Measurements from ENCODE around the gene HOXD12.

The HOXD12 gene

GRCh38 chr2:176080540-176081375, 18.8 kb upstream of the HOXD12 start:
- Histone ChIP-seq H3K27me3 (ENCODE audit: control insufficient read depth in 5 of 5, insufficient read depth in 4 of 5, low read length in 5 of 5) (peaks cover 80 to 90% (median 88%) of the 10 kb centered on the region in 5 donors), H3K9me3 (ENCODE audit: control insufficient read depth in 5 of 5, low read length in 5 of 5) (peaks cover 0 to 9% (median 5%) of the 10 kb centered on the region in 5 donors), H3K9ac (ENCODE audit: low read length in 5 of 5) (no peak overlapping the region), H3K27ac (ENCODE audit: low read depth, low read length) (no peak overlapping the region), H3K4me1 (ENCODE audit: control insufficient read depth in 5 of 5, insufficient read depth in 5 of 5, low read length in 5 of 5) (peaks cover 0 to 41% (median 26%) of the 10 kb centered on the region in 5 donors), H3K36me3 (ENCODE audit: control insufficient read depth in 5 of 5, insufficient read depth in 5 of 5, low read length in 5 of 5) (no peaks in the 10 kb centered on the region), H3K4me3 (ENCODE audit: low read depth in 1 of 5, low read length in 5 of 5) (peak overlapping the region in 3 of 5 donors; percentile 17 to 56 (median 55))

- H3K27me3 ChIP-seq (ENCODE audit: control insufficient read depth in 5 of 5, insufficient read depth in 4 of 5, low read length in 5 of 5), result peaks cover 81 to 91% (median 88%) of the 10 kb centered on the region in 5 donors
- H3K27ac ChIP-seq (ENCODE audit: low read depth, low read length), result no peak overlapping the region
- peaks cover 0 to 9% (median 5%) of the 10 kb centered on the region in 5 donors for H3K9me3 ChIP-seq (ENCODE audit: control insufficient read depth in 5 of 5, low read length in 5 of 5)
- peaks cover 0 to 48% (median 32%) of the 10 kb centered on the region in 5 donors for H3K4me1 ChIP-seq (ENCODE audit: control insufficient read depth in 5 of 5, insufficient read depth in 5 of 5, low read length in 5 of 5)
- no peak overlapping the region for H3K9ac ChIP-seq (ENCODE audit: low read length in 5 of 5)
- H3K4me3 ChIP-seq (ENCODE audit: low read depth in 1 of 5, low read length in 5 of 5), result no peak overlapping the region
- no peaks in the 10 kb centered on the region for H3K36me3 ChIP-seq (ENCODE audit: control insufficient read depth in 5 of 5, insufficient read depth in 5 of 5, low read length in 5 of 5)
Observed at GRCh38 chr2:176081376-176081836, 18.2 kb upstream of the HOXD12 start.

GRCh38 chr2:176081837-176082524, 17.6 kb upstream of the HOXD12 start:
- Histone ChIP-seq H3K4me3 (ENCODE audit: low read depth in 1 of 5, low read length in 5 of 5) (no peak overlapping the region), H3K9me3 (ENCODE audit: control insufficient read depth in 5 of 5, low read length in 5 of 5) (peaks cover 0 to 9% (median 5%) of the 10 kb centered on the region in 5 donors), H3K27me3 (ENCODE audit: control insufficient read depth in 5 of 5, insufficient read depth in 4 of 5, low read length in 5 of 5) (peaks cover 79 to 91% (median 88%) of the 10 kb centered on the region in 5 donors), H3K9ac (ENCODE audit: low read length in 5 of 5) (no peak overlapping the region), H3K36me3 (ENCODE audit: control insufficient read depth in 5 of 5, insufficient read depth in 5 of 5, low read length in 5 of 5) (no peaks in the 10 kb centered on the region), H3K4me1 (ENCODE audit: control insufficient read depth in 5 of 5, insufficient read depth in 5 of 5, low read length in 5 of 5) (peaks cover 0 to 48% (median 32%) of the 10 kb centered on the region in 5 donors), H3K27ac (ENCODE audit: low read depth, low read length) (no peak overlapping the region)

- H3K4me3 ChIP-seq (ENCODE audit: low read depth in 1 of 5, low read length in 5 of 5), result no peak overlapping the region
- H3K27me3 ChIP-seq (ENCODE audit: control insufficient read depth in 5 of 5, insufficient read depth in 4 of 5, low read length in 5 of 5), result peaks cover 79 to 91% (median 89%) of the 10 kb centered on the region in 5 donors
- H3K4me1 ChIP-seq (ENCODE audit: control insufficient read depth in 5 of 5, insufficient read depth in 5 of 5, low read length in 5 of 5), result peaks cover 0 to 48% (median 32%) of the 10 kb centered on the region in 5 donors
Observed at GRCh38 chr2:176082525-176082823, 17.1 kb upstream of the HOXD12 start.

GRCh38 chr2:176082824-176083751, 16.5 kb upstream of the HOXD12 start:
- Histone ChIP-seq H3K27ac (ENCODE audit: low read depth, low read length) (no peak overlapping the region), H3K9ac (ENCODE audit: low read length in 5 of 5) (no peak overlapping the region), H3K27me3 (ENCODE audit: control insufficient read depth in 5 of 5, insufficient read depth in 4 of 5, low read length in 5 of 5) (peaks cover 84 to 95% (median 93%) of the 10 kb centered on the region in 5 donors), H3K4me1 (ENCODE audit: control insufficient read depth in 5 of 5, insufficient read depth in 5 of 5, low read length in 5 of 5) (peaks cover 0 to 52% (median 36%) of the 10 kb centered on the region in 5 donors), H3K36me3 (ENCODE audit: control insufficient read depth in 5 of 5, insufficient read depth in 5 of 5, low read length in 5 of 5) (no peaks in the 10 kb centered on the region), H3K4me3 (ENCODE audit: low read depth in 1 of 5, low read length in 5 of 5) (no peak overlapping the region), H3K9me3 (ENCODE audit: control insufficient read depth in 5 of 5, low read length in 5 of 5) (peaks cover 0 to 9% (median 5%) of the 10 kb centered on the region in 5 donors)

More at GRCh38 chr2:176082525-176082823, 17.1 kb upstream of the HOXD12 start:
- H3K36me3 ChIP-seq (ENCODE audit: control insufficient read depth in 5 of 5, insufficient read depth in 5 of 5, low read length in 5 of 5), result no peaks in the 10 kb centered on the region
- peaks cover 0 to 9% (median 5%) of the 10 kb centered on the region in 5 donors for H3K9me3 ChIP-seq (ENCODE audit: control insufficient read depth in 5 of 5, low read length in 5 of 5)
- H3K27ac ChIP-seq (ENCODE audit: low read depth, low read length), result no peak overlapping the region
- H3K9ac ChIP-seq (ENCODE audit: low read length in 5 of 5), result no peak overlapping the region

- H3K27me3 ChIP-seq (ENCODE audit: control insufficient read depth in 5 of 5, insufficient read depth in 4 of 5, low read length in 5 of 5), result peaks cover 83 to 95% (median 93%) of the 10 kb centered on the region in 5 donors
- H3K4me3 ChIP-seq (ENCODE audit: low read depth in 1 of 5, low read length in 5 of 5), result no peak within 1 kb of the TSS
- H3K27ac ChIP-seq (ENCODE audit: low read depth, low read length), result no peak within 1 kb of the TSS
- peaks cover 0 to 7% (median 5%) of the 10 kb centered on the region in 5 donors for H3K9me3 ChIP-seq (ENCODE audit: control insufficient read depth in 5 of 5, low read length in 5 of 5)
- no peaks in the 10 kb centered on the region for H3K36me3 ChIP-seq (ENCODE audit: control insufficient read depth in 5 of 5, insufficient read depth in 5 of 5, low read length in 5 of 5)
- H3K4me1 ChIP-seq (ENCODE audit: control insufficient read depth in 5 of 5, insufficient read depth in 5 of 5, low read length in 5 of 5), result peaks cover 0 to 58% (median 41%) of the 10 kb centered on the region in 5 donors
- no peak within 1 kb of the TSS for H3K9ac ChIP-seq (ENCODE audit: low read length in 5 of 5)
Observed at GRCh38 chr2:176083796-176084261, 15.8 kb upstream of the HOXD12 start, which contains the start of gene EVX2. Gene EVX2 (minus strand): TSS chr2:176083962. CDS start chr2:176083776, 186 bp downstream.

GRCh38 chr2:176084611-176085119, 14.9 kb upstream of the HOXD12 start:
- Histone ChIP-seq H3K4me3 (ENCODE audit: low read depth in 1 of 5, low read length in 5 of 5) (no peak overlapping the region), H3K9ac (ENCODE audit: low read length in 5 of 5) (no peak overlapping the region), H3K27ac (ENCODE audit: low read depth, low read length) (no peak overlapping the region), H3K27me3 (ENCODE audit: control insufficient read depth in 5 of 5, insufficient read depth in 4 of 5, low read length in 5 of 5) (peaks cover 83 to 95% (median 93%) of the 10 kb centered on the region in 5 donors), H3K36me3 (ENCODE audit: control insufficient read depth in 5 of 5, insufficient read depth in 5 of 5, low read length in 5 of 5) (no peaks in the 10 kb centered on the region), H3K9me3 (ENCODE audit: control insufficient read depth in 5 of 5, low read length in 5 of 5) (peaks cover 0 to 7% (median 5%) of the 10 kb centered on the region in 5 donors), H3K4me1 (ENCODE audit: control insufficient read depth in 5 of 5, insufficient read depth in 5 of 5, low read length in 5 of 5) (peaks cover 0 to 52% (median 34%) of the 10 kb centered on the region in 5 donors)

GRCh38 chr2:176085120-176085788, 14.3 kb upstream of the HOXD12 start:
- Histone ChIP-seq H3K4me1 (ENCODE audit: control insufficient read depth in 5 of 5, insufficient read depth in 5 of 5, low read length in 5 of 5) (peaks cover 0 to 47% (median 31%) of the 10 kb centered on the region in 5 donors), H3K9ac (ENCODE audit: low read length in 5 of 5) (no peak overlapping the region), H3K4me3 (ENCODE audit: low read depth in 1 of 5, low read length in 5 of 5) (peak overlapping the region in 1 of 5 donors; percentile 10), H3K36me3 (ENCODE audit: control insufficient read depth in 5 of 5, insufficient read depth in 5 of 5, low read length in 5 of 5) (no peaks in the 10 kb centered on the region), H3K27ac (ENCODE audit: low read depth, low read length) (no peak overlapping the region), H3K9me3 (ENCODE audit: control insufficient read depth in 5 of 5, low read length in 5 of 5) (peaks cover 0 to 7% (median 5%) of the 10 kb centered on the region in 5 donors), H3K27me3 (ENCODE audit: control insufficient read depth in 5 of 5, insufficient read depth in 4 of 5, low read length in 5 of 5) (peaks cover 87 to 99% (median 97%) of the 10 kb centered on the region in 5 donors)
